ENCODE data around the gene CFAP46.

- TF ChIP-seq GATA3 (IDR thresholded peaks at IDR 0.05; ENCODE audit: low read depth, low read length) (no peak), GATA2 (IDR thresholded peaks at IDR 0.05; ENCODE audit: low read depth, low read length) (no peak)
Measured at GRCh38 chr10:132814469-132814856, 127.9 kb downstream of the CFAP46 start.

Measured in SH-SY5Y (cell line).